ENCODE results near the gene PTGR1.
"Not testable (repeated sequence)": the region's sequence is repeated elsewhere in the genome, so short reads cannot be mapped to it uniquely, and the experiment has no call there.

Gene PTGR1

GRCh38 chr9:111586378-111586777 lies 13.1 kb downstream of the PTGR1 start:
- H3K27me3 ChIP-seq = no peaks in the 10 kb centered on the region
- H3K36me3 ChIP-seq = peaks cover 6% of the 10 kb centered on the region
- no peak overlapping the region for H3K4me3 ChIP-seq (ENCODE audit: low read depth in 1 of 2, low read length in 1 of 2)
- no peak overlapping the region for H3K27ac ChIP-seq
- no peak for TF ChIP-seq CTCF (IDR thresholded peaks at IDR 0.05)
- no peaks in the 10 kb centered on the region for H3K9me3 ChIP-seq
- no peaks in the 10 kb centered on the region for H3K4me1 ChIP-seq (ENCODE audit: control insufficient read depth in 1 of 2, insufficient read depth in 1 of 2, low read depth in 1 of 2, low read length in 1 of 2)

GRCh38 chr9:111582888-111583287 lies 16.6 kb downstream of the PTGR1 start:
- no peak overlapping the region for H3K4me3 ChIP-seq (ENCODE audit: low read depth in 1 of 2, low read length in 1 of 2)
- no peaks in the 10 kb centered on the region for H3K9me3 ChIP-seq
- H3K36me3 ChIP-seq = peaks cover 6% of the 10 kb centered on the region
- TF ChIP-seq CTCF (IDR thresholded peaks at IDR 0.05) = no peak
- H3K27ac ChIP-seq = no peak overlapping the region
- H3K27me3 ChIP-seq = no peaks in the 10 kb centered on the region
- no peaks in the 10 kb centered on the region for H3K4me1 ChIP-seq (ENCODE audit: control insufficient read depth in 1 of 2, insufficient read depth in 1 of 2, low read depth in 1 of 2, low read length in 1 of 2)

GRCh38 chr9:111572950-111573604 lies 26.4 kb downstream of the PTGR1 start:
- Histone ChIP-seq H3K4me3 (ENCODE audit: low read depth in 1 of 2, low read length in 1 of 2) (no peak overlapping the region), H3K9me3 (peaks cover 5% of the 10 kb centered on the region), H3K4me1 (ENCODE audit: control insufficient read depth in 1 of 2, insufficient read depth in 1 of 2, low read depth in 1 of 2, low read length in 1 of 2) (no peaks in the 10 kb centered on the region), H3K27ac (no peak overlapping the region), H3K27me3 (no peaks in the 10 kb centered on the region), H3K36me3 (peaks cover 4% of the 10 kb centered on the region)
- no peak for TF ChIP-seq CTCF (IDR thresholded peaks at IDR 0.05)

GRCh38 chr9:111568127-111568526 lies 31.3 kb downstream of the PTGR1 start:
- H3K27me3 ChIP-seq; H3K36me3 ChIP-seq; H3K4me3 ChIP-seq (ENCODE audit: low read depth in 1 of 2, low read length in 1 of 2); H3K27ac ChIP-seq; H3K4me1 ChIP-seq (ENCODE audit: control insufficient read depth in 1 of 2, insufficient read depth in 1 of 2, low read depth in 1 of 2, low read length in 1 of 2): not testable (repeated sequence)
- peaks cover 14% of the 10 kb centered on the region for H3K9me3 ChIP-seq

GRCh38 chr9:111566234-111566633 lies 33.2 kb downstream of the PTGR1 start:
- TF ChIP-seq CTCF (IDR thresholded peaks at IDR 0.05) = no peak

GRCh38 chr9:111561165-111561719 lies 38.2 kb downstream of the PTGR1 start:
- Histone ChIP-seq H3K4me3 (ENCODE audit: low read depth in 1 of 2, low read length in 1 of 2) (no peak overlapping the region), H3K27ac (no peak overlapping the region), H3K4me1 (ENCODE audit: control insufficient read depth in 1 of 2, insufficient read depth in 1 of 2, low read depth in 1 of 2, low read length in 1 of 2) (no peaks in the 10 kb centered on the region), H3K9me3 (peaks cover 4% of the 10 kb centered on the region), H3K36me3 (no peaks in the 10 kb centered on the region), H3K27me3 (no peaks in the 10 kb centered on the region)
- TF ChIP-seq CTCF (IDR thresholded peaks at IDR 0.05) = no peak

More at GRCh38 chr9:111566234-111566633, 33.2 kb downstream of the PTGR1 start:
- H3K9me3 ChIP-seq = peaks cover 14% of the 10 kb centered on the region
- no peaks in the 10 kb centered on the region for H3K4me1 ChIP-seq (ENCODE audit: control insufficient read depth in 1 of 2, insufficient read depth in 1 of 2, low read depth in 1 of 2, low read length in 1 of 2)
- H3K27me3 ChIP-seq = no peaks in the 10 kb centered on the region
- H3K36me3 ChIP-seq = no peaks in the 10 kb centered on the region
- no peak overlapping the region for H3K4me3 ChIP-seq (ENCODE audit: low read depth in 1 of 2, low read length in 1 of 2)
- no peak overlapping the region for H3K27ac ChIP-seq

All from neutrophil (primary cell).